Spleen (tissue), 7 donors: ENCODE data around the gene RBM27.

Source experiments
- POLR2A ChIP-seq, 3 donors: fragments of 450-650 bp; IDR thresholded peaks; one replicate each; pipeline ENCODE4 v1.5.1; 2017; ENCODE audit warnings: antibody characterized with exemption in 3 of 3, mild to moderate bottlenecking in 1 of 3
- TF ChIP-seq, protein P1 (sequence below), 11 experiments: fragments of 200-600 bp in 7 of 11; fragments of 450-650 bp in 4 of 11; sonication (generic) in 4 of 11; IDR thresholded peaks in 8 of 11; conservative IDR thresholded peaks in 3 of 11; 1 replicate in 7 of 11; 2 replicates in 4 of 11; pipeline versions ENCODE4 v1.4.0 to v1.8.0; 2016 to 2021; ENCODE audit warnings: antibody characterized with exemption in 11 of 11, inconsistent platforms in 4 of 11, mild to moderate bottlenecking in 1 of 11
- donor health status: DM: no; HTN: no; CAD: no; lungs with moderate emphysema.
- donor health status: DM: no; HTN: no; CAD: no.
- donor health status: DM: no; HTN: no; CAD: no.

DNA sequence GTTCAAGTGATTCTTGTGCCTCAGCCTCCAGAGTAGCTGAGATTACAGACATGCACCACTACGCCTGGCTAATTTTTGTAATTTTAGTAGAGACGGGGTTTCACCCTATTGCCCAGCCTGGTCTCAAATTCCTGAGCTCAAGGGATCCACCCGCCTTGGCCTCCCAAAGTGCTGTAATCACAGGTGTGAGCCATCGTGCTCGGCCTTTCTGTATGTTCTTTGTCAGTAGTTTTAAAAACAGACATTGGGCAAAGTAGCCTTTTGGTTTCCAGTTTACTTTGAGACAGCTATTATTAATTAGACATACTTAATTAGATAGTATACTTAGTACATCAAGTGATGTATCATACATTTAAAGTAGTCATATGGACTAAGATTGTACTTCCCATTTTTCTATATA lies 45.2 kb downstream of the RBM27 start:
- TF ChIP-seq, protein P1, sequence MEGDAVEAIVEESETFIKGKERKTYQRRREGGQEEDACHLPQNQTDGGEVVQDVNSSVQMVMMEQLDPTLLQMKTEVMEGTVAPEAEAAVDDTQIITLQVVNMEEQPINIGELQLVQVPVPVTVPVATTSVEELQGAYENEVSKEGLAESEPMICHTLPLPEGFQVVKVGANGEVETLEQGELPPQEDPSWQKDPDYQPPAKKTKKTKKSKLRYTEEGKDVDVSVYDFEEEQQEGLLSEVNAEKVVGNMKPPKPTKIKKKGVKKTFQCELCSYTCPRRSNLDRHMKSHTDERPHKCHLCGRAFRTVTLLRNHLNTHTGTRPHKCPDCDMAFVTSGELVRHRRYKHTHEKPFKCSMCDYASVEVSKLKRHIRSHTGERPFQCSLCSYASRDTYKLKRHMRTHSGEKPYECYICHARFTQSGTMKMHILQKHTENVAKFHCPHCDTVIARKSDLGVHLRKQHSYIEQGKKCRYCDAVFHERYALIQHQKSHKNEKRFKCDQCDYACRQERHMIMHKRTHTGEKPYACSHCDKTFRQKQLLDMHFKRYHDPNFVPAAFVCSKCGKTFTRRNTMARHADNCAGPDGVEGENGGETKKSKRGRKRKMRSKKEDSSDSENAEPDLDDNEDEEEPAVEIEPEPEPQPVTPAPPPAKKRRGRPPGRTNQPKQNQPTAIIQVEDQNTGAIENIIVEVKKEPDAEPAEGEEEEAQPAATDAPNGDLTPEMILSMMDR (IDR thresholded peaks at IDR 0.05 in 8 of 11, conservative IDR thresholded peaks at IDR 0.05 in 3 of 11), result no peak
- TF ChIP-seq POLR2A (IDR thresholded peaks at IDR 0.05), result no peak
